NOMO-1 (cell line): ENCODE measurements around the gene ITGAX.

Source experiments
- DNase-seq, 2 experiments: peaks; one replicate each; lab custom pipeline; 2025; ENCODE audit not compliant: unreplicated experiment in 2 of 2; lab: John Stamatoyannopoulos, UW

The ITGAX gene

DNA sequence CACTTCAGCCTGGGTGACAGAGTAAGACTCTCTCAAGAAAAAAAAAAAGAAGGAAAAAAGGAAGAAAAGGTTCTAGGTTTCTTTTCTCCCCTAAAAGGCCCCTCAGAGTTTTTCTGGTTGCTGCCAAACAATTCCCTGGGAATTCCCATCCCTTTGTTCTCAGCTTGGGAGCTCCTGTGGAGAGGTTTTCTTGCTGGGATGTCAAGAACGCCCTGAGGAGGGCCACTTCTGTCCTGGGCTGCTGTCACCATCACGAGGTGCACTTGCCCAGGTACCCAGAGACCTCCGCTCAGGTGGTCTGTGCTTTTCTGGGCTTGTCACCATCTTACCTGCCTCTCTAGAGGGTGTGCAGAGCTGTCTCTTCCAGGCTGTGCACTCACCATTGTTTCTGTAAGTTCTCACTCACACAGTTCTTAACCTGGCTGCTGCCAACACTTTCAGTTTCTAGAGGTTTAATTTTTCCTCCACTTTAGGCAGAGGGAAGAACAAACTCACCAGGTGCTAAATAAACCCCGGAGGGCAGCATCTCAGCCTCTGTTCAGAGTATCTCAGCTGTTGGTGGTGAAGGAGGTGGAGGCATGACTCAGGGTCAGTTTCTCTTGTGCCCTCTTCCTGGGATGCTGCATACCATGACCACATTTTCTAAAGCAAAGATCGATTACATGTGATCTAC, 75.5 kb downstream of the ITGAX start:
- no peak for DNase-seq
